ENCODE measurements around the gene NLRP3. TPM values are rescaled to one million over a fixed set of nuclear protein-coding genes. Genes with fewer than 3 reads are reported as not detected.

NLRP3 gene
- total RNA-seq, 4 donors from 2014 or later, result 0.75 to 1.7 (median 0.82) TPM; not detected in 1

GRCh38 chr1:247400685-247401084, 15.3 kb upstream of the NLRP3 start:
- Histone ChIP-seq H3K36me3 (no peaks in the 10 kb centered on the region), H3K4me3 (no peak overlapping the region), H3K27me3 (no peaks in the 10 kb centered on the region), H3K4me1 (peaks cover 0 to 17% (median 8%) of the 10 kb centered on the region in 4 donors), H3K9me3 (no peaks in the 10 kb centered on the region), H3K27ac (no peak overlapping the region)
- intact Hi-C loops (cut with DNase I; ENCODE audit: low total_unique reads), result no loop called here
- WGBS, 2 donors (ENCODE audit: low coverage in 1 of 2), result 23 to 28% methylated on average over 3 of the region's 3 CpGs
- TF ChIP-seq EP300 (IDR thresholded peaks at IDR 0.05; ENCODE audit: low read depth), result no peak
- TF ChIP-seq POLR2AphosphoS5 (IDR thresholded peaks at IDR 0.05), result no peak
- no peak for TF ChIP-seq POLR2A (IDR thresholded peaks at IDR 0.05)
- TF ChIP-seq CTCF (IDR thresholded peaks at IDR 0.05), result no peak
- in situ Hi-C loops (cut with MboI; ENCODE audit: low pct_ligation_motif_present in 1 of 4, low pct_unique_long_range_greater_than_20kb in 1 of 4, low sequenced_read_pairs in 3 of 4), result no loop called here
- DNase-seq, result no peak

GRCh38 chr1:247401310-247402119, 14.5 kb upstream of the NLRP3 start:
- Histone ChIP-seq H3K27me3 (no peaks in the 10 kb centered on the region), H3K4me1 (peaks cover 0 to 17% (median 8%) of the 10 kb centered on the region in 4 donors), H3K36me3 (no peaks in the 10 kb centered on the region), H3K27ac (peak overlapping the region; percentile 51 to 63 (median 56)), H3K4me3 (no peak overlapping the region), H3K9me3 (no peaks in the 10 kb centered on the region)
- intact Hi-C loops (cut with DNase I; ENCODE audit: low total_unique reads) (no loop called here), in situ Hi-C loops (cut with MboI; ENCODE audit: low pct_ligation_motif_present in 1 of 4, low pct_unique_long_range_greater_than_20kb in 1 of 4, low sequenced_read_pairs in 3 of 4) (no loop called here)
- peak; percentile 64 for DNase-seq
- no peak for TF ChIP-seq POLR2A (IDR thresholded peaks at IDR 0.05)
- TF ChIP-seq POLR2AphosphoS5 (IDR thresholded peaks at IDR 0.05), result peak in 1 of 3 donors; percentile 56
- WGBS, 2 donors (ENCODE audit: low coverage in 1 of 2), result 62 to 63% methylated on average over 9 to 10 of the region's 10 CpGs

GRCh38 chr1:247402120-247402675, 13.8 kb upstream of the NLRP3 start:
- in situ Hi-C loops (cut with MboI; ENCODE audit: low pct_ligation_motif_present in 1 of 4, low pct_unique_long_range_greater_than_20kb in 1 of 4, low sequenced_read_pairs in 3 of 4) (no loop called here), intact Hi-C loops (cut with DNase I; ENCODE audit: low total_unique reads) (no loop called here)
- no peaks in the 10 kb centered on the region for H3K36me3 ChIP-seq
- 80 to 82% methylated on average over 2 to 7 of the region's 7 CpGs for WGBS, 2 donors (ENCODE audit: low coverage in 1 of 2)
- H3K4me3 ChIP-seq, result no peak overlapping the region
- H3K27ac ChIP-seq, result peak overlapping the region; percentile 2 to 63 (median 56)
- peak; percentile 26 for DNase-seq
- no peaks in the 10 kb centered on the region for H3K9me3 ChIP-seq
- H3K27me3 ChIP-seq, result no peaks in the 10 kb centered on the region
- H3K4me1 ChIP-seq, result peaks cover 0 to 17% (median 8%) of the 10 kb centered on the region in 4 donors
- no peak for TF ChIP-seq EP300 (IDR thresholded peaks at IDR 0.05; ENCODE audit: low read depth)

GRCh38 chr1:247406014-247406656, 9.8 kb upstream of the NLRP3 start:
- 91 to 97% methylated on average over 5 to 40 of the region's 40 CpGs for WGBS, 2 donors (ENCODE audit: low coverage in 1 of 2)

More at GRCh38 chr1:247406014-247406656, 9.8 kb upstream of the NLRP3 start:
- Histone ChIP-seq H3K9me3 (no peaks in the 10 kb centered on the region), H3K27ac (no peak overlapping the region), H3K27me3 (no peaks in the 10 kb centered on the region), H3K4me1 (peaks cover 0 to 14% (median 6%) of the 10 kb centered on the region in 4 donors), H3K36me3 (no peaks in the 10 kb centered on the region), H3K4me3 (no peak overlapping the region)
- intact Hi-C loops (cut with DNase I; ENCODE audit: low total_unique reads), result no loop called here
- DNase-seq, result no peak
- in situ Hi-C loops (cut with MboI; ENCODE audit: low pct_ligation_motif_present in 1 of 4, low pct_unique_long_range_greater_than_20kb in 1 of 4, low sequenced_read_pairs in 3 of 4), result no loop called here
- no peak for TF ChIP-seq CTCF (IDR thresholded peaks at IDR 0.05)
- no peak for TF ChIP-seq EP300 (IDR thresholded peaks at IDR 0.05; ENCODE audit: low read depth)
- no peak for TF ChIP-seq POLR2A (IDR thresholded peaks at IDR 0.05)
- TF ChIP-seq POLR2AphosphoS5 (IDR thresholded peaks at IDR 0.05), result no peak
